Suprapubic skin (tissue), 3 donors: ENCODE results near the gene MAD2L1BP.

Experiments
- CTCF ChIP-seq, 2 donors: fragments of 200-600 bp in 1 of 2; fragments of 450-650 bp in 1 of 2; sonication (generic) in 1 of 2; IDR thresholded peaks; one replicate each; pipeline ENCODE4 v1.5.1; 2016 to 2019; ENCODE audit warnings: antibody characterized with exemption in 2 of 2, mild to moderate bottlenecking in 1 of 2, moderate library complexity in 1 of 2
- POLR2AphosphoS5 ChIP-seq, 3 donors: sonication (generic); formaldehyde crosslinking; IDR thresholded peaks; one replicate each; pipeline ENCODE4 v1.6.1; 2017; ENCODE audit warnings: antibody characterized with exemption in 3 of 3

GRCh38 chr6:43689421-43689820, 53.8 kb downstream of the MAD2L1BP start:
- TF ChIP-seq CTCF (IDR thresholded peaks at IDR 0.05) = no peak
- no peak for TF ChIP-seq POLR2AphosphoS5 (IDR thresholded peaks at IDR 0.05)
